GM19351 (cell line): ENCODE results near the gene PP2D1.
A peak's percentile ranks its signal among the peaks of the same experiment; 100 is the strongest.
"Not testable (repeated sequence)": the region's sequence is repeated elsewhere in the genome, so short reads cannot be mapped to it uniquely, and the experiment has no call there.

Experiments used
- ATAC-seq: cut with Tn5 transposase; IDR thresholded peaks from one replicate; pipeline ENCODE4 v1.9.1; 2021; ENCODE audit warnings: mild to moderate bottlenecking, moderate library complexity; ENCODE audit not compliant: unreplicated experiment

Gene PP2D1

GRCh38 chr3:20040548-20041196 lies 28.6 kb upstream of the PP2D1 start:
- peak; percentile 32 for ATAC-seq

- peak; percentile 47 for ATAC-seq
These were observed 27.9 kb upstream of the PP2D1 start, which contains the start of gene KAT2B for GRCh38 chr3:20039765-20040547. Gene KAT2B, plus strand, starts transcription at chr3:20040446. Its CDS starts 32 bp downstream, at chr3:20040478.

GRCh38 chr3:20039466-20039764 lies 27.4 kb upstream of the PP2D1 start:
- no peak for ATAC-seq

- ATAC-seq, result no peak
These were observed 26.8 kb upstream of the PP2D1 start for GRCh38 chr3:20038699-20039465.

- no peak for ATAC-seq
These were observed 25.4 kb upstream of the PP2D1 start for GRCh38 chr3:20037255-20037996.

DNA sequence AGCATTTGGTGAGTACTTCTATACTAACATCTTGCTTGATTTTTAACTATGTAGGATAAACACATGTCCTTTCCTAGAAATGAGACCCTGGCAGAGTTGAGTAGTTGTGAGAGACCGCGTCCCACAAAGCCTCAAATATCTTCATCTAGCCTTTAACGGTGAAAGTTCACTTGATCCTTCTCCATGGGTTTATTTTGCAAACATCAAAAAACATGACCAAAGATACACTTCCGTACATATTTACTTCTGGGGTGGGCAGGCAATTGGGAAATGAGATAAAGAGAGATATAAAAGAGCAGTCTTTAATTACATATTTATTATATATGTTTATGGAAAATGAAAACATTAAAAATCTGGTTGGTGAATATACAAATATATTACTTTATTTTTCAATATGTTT lies 23.0 kb upstream of the PP2D1 start:
- no peak for ATAC-seq

DNA sequence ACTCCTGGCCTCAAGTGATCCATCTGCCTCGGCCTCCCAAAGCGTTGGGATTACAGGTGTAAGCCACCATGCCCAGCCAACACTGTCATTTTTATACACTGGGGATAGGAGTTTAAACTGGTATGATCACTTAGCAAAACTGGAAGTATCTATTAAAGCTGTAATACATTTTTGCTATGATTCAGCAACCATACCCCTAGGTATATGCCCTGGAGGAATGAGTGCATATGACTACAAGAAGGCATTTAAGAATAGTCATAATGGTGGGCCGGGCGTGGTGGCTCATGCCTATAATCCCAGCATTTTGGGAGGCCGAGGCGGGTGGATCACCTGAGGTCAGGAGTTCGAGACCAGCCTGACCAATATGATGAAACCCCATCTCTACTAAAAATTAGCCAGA lies 19.9 kb upstream of the PP2D1 start:
- not testable (repeated sequence) for ATAC-seq

GRCh38 chr3:20028905-20029331 lies 16.9 kb upstream of the PP2D1 start:
- no peak for ATAC-seq

- ATAC-seq, result no peak
These were observed 15.1 kb upstream of the PP2D1 start for GRCh38 chr3:20027136-20027535.

DNA sequence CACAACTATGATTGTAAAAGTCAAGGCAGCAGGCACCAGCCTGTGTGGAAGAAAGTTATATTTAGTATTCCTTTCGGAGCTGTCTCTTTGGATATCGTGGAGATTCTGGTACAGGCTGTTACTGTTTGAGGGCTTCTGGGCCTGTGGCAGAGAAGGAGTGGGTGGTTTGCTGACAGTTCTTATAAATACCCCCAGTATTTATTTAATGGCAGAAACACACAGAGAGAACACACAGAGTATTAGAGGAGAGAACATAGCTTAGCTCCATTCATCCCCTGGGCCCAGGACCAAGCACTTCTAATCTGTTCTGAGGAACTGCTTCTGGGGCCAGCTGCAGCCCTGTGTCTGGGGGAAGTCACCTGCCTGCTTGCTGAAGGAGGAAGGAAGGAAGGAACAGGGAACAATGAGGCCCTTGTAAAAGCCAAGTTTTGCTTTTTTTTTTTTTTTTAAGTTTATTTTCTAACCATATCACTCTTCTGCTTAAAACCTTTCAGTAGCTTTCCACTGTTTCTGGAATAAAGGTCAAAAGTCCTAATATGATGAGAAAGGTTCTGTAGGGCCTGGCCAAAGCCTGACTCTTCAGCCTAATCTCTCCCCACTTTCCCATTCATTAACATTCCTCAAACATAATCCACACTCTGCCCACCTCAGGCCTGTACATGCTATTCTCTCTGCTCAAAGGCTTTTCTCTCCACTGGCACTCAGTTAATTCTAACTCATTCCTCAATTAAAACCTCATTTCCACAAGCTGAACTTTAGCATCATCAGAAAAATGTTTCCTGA lies 11.8 kb upstream of the PP2D1 start:
- no peak for ATAC-seq

DNA sequence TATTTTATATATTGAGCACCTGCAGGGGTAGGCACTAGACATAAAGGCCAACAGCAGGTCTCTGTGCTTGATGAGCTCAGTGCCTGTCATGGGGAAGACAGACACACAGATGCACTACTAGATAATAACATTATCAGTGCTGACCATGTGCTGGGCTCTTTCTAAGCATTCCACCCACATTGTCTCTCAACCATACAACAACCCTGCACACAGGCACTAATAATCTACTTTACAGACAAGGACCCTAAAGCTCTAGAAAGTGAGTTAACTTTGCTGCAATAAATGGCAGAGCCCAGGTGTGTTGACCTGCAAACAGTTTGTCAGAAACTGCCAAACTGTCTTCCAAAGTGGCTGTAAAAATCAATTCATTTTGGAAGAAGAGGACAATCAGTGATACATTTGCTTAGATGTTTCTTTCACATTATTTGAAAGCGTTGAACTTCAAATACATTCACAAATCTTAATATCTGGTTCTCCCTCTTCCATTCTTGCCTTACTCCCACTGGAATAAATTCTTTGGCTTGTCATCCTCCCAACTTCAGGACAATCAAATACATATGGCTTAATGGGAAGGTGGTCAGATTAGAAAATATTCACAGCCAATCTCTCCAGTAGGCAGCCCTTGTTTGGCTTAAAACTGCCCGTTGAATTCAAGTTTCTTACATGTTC lies 11.0 kb upstream of the PP2D1 start:
- no peak for ATAC-seq

GRCh38 chr3:20016076-20016475 lies 4.0 kb upstream of the PP2D1 start:
- not testable (repeated sequence) for ATAC-seq

DNA sequence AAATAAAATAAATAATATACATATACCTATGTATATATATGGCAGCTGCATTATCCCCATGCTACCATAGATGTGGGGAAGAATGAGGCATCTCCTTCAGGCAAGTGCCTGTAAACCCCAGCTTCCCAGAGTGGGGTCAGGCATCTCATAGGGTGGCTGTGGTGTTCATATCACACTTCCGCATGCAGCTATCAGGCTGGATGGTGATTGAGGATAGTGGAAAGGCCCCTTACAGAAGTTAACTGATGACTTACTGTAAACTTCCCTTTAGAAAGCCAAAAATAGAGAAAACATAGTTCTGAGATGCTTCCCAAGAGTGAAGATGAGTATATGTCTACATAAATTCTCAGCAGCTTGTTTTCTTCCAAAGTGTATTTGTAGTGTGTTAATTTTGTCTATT lies 3.5 kb upstream of the PP2D1 start:
- no peak for ATAC-seq

- no peak for ATAC-seq
These were observed 1.3 kb upstream of the PP2D1 start for GRCh38 chr3:20013396-20013795.

DNA sequence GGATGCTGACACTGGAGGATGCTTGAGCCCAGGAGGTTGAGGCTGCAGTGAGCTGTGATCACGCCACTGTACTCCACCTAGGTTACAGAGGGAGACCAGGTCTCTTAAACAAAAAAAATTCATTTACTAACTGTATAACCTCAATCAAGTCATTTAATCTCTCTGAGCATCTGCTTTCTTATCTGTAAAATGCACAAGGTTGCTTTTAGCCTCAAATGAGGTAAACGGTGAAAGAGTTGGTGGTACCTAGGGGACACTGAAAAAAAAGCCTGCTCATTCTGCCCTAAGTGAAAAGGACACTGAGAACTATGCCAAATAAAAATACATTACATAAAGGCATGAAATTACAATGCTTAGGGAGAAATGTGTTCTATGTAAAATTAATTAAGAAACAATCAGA lies 3.4 kb downstream of the PP2D1 start:
- no peak for ATAC-seq

DNA sequence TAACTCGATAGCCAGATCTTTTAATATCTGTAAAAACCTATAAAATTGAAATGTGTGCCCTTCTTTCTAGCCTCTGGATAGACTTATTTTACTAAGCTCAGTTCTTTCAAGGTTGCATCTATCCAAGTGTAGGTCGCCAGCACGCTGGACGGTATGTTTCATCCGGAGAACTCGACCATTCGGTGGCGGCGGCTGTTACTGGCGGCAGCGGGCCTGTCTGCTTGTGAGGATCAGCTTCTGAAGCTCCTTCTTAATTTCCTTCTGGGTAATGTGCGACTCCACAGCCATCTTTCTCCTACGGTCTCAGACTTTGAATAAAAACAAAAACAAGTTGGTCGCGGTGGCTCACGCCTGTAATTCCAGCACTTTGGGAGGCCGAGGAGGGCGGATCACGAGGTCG lies 4.1 kb downstream of the PP2D1 start:
- ATAC-seq, result no peak

GRCh38 chr3:20001932-20002331 lies 10.1 kb downstream of the PP2D1 start:
- ATAC-seq, result no peak

DNA sequence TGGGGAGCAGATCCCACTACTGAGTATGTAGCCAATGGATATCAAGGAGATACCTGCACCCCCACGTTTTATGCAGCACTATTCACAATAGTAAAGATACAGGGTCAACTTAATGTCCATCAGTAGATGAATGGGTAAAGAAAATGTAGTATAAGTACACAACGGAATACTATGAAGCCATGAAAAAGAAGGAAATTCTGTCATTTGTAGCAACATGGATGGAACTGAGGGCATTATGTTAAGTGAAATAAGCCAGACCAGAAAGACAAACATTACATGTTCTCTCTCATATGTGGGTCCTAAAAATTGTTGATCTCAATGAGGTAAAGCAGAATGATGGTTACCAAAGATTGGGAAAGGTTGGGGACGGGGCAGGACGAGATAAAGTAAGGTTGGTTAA lies 14.6 kb downstream of the PP2D1 start:
- no peak for ATAC-seq

DNA sequence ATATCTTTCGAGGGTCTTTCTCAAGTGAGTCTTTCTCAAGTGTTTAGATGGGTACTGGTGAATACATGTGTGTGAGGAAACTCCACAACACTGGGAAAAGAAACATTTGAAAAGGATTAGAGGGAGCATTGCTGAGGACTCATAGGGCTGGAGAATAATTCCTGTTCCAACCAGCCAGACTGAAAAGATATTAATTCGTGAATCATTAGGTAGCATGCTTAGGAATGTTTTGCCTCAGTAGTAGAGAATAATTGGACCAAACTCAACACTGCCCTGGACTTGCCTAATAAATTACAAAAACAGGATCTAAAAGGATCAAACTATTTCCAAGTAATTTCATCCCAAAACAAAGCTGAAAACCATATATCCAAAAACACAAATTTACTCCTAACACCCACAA lies 17.3 kb downstream of the PP2D1 start:
- ATAC-seq, result no peak

GRCh38 chr3:19988904-19989303 lies 23.2 kb downstream of the PP2D1 start:
- not testable (repeated sequence) for ATAC-seq
